Fibroblast of the aortic adventitia (primary cell): ENCODE data around the gene PRKAA2. TPM values are rescaled to one million over a fixed set of nuclear protein-coding genes. Genes with fewer than 3 reads are reported as not detected.
A peak's percentile ranks its signal among the peaks of the same experiment; 100 is the strongest.

Experiments used
- DNase-seq: peaks from one replicate; pipeline ENCODE4 v3.0.0-alpha.2; 2010; ENCODE audit warnings: low read depth
- H3K4me3 ChIP-seq: 2 replicates; pipeline ENCODE4 v1.5.1; 2011; ENCODE audit warnings: low read depth, mild to moderate bottlenecking, control low read depth, low read length, moderate library complexity
- total RNA-seq: library from RNA; depleted of rRNA; stranded (reverse); fragments of >200 nt; gene quantifications from 2 replicates; pipeline ENCODE4 v1.2.3, GENCODE V29; 2012; ENCODE audit warnings: low replicate concordance
- TF ChIP-seq, protein P1 (sequence below): IDR thresholded peaks from 2 replicates; pipeline ENCODE4 v1.5.1; 2011; ENCODE audit warnings: mild to moderate bottlenecking, low read length, control low read depth, inconsistent platforms; ENCODE audit not compliant: insufficient read depth

Gene PRKAA2
- total RNA-seq, 1 donor: 3.7 TPM

DNA sequence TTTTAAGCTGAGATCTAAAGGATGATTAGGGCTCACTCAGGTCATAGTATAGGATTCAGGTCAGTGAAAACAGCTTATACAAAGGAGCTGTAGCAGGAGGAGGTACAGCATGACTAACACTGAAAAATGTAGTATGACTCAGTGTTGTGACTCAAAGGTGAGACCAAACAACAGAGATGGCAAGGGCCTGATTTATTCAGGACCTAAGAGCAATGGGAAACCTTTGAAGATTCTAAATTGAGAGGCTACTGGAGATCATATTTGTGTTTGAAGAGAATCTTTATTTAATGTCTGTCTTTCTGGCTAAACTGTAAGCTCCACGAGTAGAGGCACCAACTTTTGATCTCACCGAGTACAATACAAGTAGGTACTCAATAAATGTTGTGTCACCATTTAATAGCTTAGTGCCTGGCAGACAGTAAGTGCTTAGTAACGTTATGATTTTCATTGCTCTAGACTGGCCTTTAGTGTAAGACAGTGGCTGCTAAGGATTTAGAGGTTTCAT, 43.5 kb downstream of the PRKAA2 start:
- TF ChIP-seq, protein P1, sequence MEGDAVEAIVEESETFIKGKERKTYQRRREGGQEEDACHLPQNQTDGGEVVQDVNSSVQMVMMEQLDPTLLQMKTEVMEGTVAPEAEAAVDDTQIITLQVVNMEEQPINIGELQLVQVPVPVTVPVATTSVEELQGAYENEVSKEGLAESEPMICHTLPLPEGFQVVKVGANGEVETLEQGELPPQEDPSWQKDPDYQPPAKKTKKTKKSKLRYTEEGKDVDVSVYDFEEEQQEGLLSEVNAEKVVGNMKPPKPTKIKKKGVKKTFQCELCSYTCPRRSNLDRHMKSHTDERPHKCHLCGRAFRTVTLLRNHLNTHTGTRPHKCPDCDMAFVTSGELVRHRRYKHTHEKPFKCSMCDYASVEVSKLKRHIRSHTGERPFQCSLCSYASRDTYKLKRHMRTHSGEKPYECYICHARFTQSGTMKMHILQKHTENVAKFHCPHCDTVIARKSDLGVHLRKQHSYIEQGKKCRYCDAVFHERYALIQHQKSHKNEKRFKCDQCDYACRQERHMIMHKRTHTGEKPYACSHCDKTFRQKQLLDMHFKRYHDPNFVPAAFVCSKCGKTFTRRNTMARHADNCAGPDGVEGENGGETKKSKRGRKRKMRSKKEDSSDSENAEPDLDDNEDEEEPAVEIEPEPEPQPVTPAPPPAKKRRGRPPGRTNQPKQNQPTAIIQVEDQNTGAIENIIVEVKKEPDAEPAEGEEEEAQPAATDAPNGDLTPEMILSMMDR: no peak
- peak; percentile 55 for DNase-seq
- H3K4me3 ChIP-seq: no peak overlapping the region

DNA sequence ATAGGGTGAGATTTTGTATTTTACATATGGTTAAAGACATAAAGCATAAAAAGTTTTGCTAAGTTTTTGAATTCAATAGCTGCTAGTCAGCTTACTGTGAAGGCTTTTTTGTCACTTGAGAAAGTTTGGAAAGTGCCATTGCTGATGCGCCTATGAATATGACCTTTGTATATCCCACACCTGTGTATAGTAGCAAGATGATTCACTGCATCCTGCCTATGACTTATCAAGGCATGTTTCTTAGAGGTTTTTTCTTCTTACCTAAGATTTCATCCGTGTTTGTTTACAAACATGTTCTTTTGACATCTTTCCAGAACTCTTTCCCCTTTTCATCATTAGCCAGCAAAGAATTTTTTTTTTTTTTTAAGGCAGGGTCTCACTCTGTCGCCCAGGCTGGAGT, 51.5 kb downstream of the PRKAA2 start:
- DNase-seq: no peak
- no peak overlapping the region for H3K4me3 ChIP-seq
- TF ChIP-seq, protein P1: no peak

- no peak overlapping the region for H3K4me3 ChIP-seq
- TF ChIP-seq, protein P1: no peak
- no peak for DNase-seq
These were observed 58.6 kb downstream of the PRKAA2 start for GRCh38 chr1:56703747-56704146.

- H3K4me3 ChIP-seq: no peak overlapping the region
- DNase-seq: no peak
These were observed 62.3 kb downstream of the PRKAA2 start for GRCh38 chr1:56707379-56707778.

GRCh38 chr1:56709269-56709880, 64.3 kb downstream of the PRKAA2 start:
- TF ChIP-seq, protein P1: peak; percentile 35
- peak; percentile 81 for DNase-seq
- H3K4me3 ChIP-seq: no peak overlapping the region

More at GRCh38 chr1:56707379-56707778, 62.3 kb downstream of the PRKAA2 start:
- TF ChIP-seq, protein P1: no peak

GRCh38 chr1:56709995-56710394, 64.9 kb downstream of the PRKAA2 start:
- TF ChIP-seq, protein P1: no peak
- no peak overlapping the region for H3K4me3 ChIP-seq
- no peak for DNase-seq

DNA sequence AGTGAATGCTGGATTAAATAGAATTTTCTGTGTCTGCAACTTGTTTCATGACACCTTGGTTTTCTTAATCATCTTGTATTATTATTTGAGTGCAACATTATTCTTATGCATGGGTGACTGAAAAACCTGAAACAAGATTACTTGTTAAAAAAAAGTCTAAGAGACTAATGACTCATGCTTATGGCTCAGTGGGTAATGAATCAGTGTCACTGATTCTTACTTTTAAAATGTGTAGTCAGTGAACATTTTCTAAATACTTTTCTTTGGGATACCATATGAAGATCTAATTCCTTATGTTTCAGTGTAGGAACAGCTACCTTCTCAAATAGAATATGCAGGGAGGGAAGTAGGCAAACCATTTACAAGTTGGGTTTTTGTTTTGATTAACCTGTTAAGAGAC, 65.5 kb downstream of the PRKAA2 start:
- no peak overlapping the region for H3K4me3 ChIP-seq
- peak; percentile 85 for DNase-seq
- TF ChIP-seq, protein P1: no peak
